Measurements from ENCODE around the gene FBLIM1. TPM values are rescaled to one million over a fixed set of nuclear protein-coding genes. Genes with fewer than 3 reads are reported as not detected.

Gene FBLIM1
- total RNA-seq, 1 experiment from 2014 or later: 78.3 TPM

- no peak for TF ChIP-seq PRDM15 (CRISPR knock-in tag; IDR thresholded peaks at IDR 0.05)
- no peak for TF ChIP-seq CREM (CRISPR knock-in tag; IDR thresholded peaks at IDR 0.05)
- no peak for TF ChIP-seq PREB (CRISPR knock-in tag; IDR thresholded peaks at IDR 0.05; ENCODE audit: borderline replicate concordance)
- 0 out of 2 replicates have a peak, but pooled peaks have one; percentile 13 for TF ChIP-seq GTF2I (CRISPR knock-in tag; conservative IDR thresholded peaks at IDR 0.05)
- no peak for TF ChIP-seq TEAD4 (CRISPR knock-in tag; IDR thresholded peaks at IDR 0.05)
- no peak for TF ChIP-seq AFF4 (CRISPR knock-in tag; IDR thresholded peaks at IDR 0.05; ENCODE audit: borderline replicate concordance)
- no peak overlapping the region for H3K4me3 Mint-ChIP-seq
- ATAC-seq (no peak), DNase-seq (ENCODE audit: low spot score) (no peak)
- H3K27ac Mint-ChIP-seq: no peak overlapping the region
- H3K27me3 Mint-ChIP-seq (ENCODE audit: low read depth): no peaks in the 10 kb centered on the region; the same call in 1 of the 2 replicates
- ChIA-PET POLR2A (no interaction called here), CTCF (interaction anchor here (3.2 to 5.2 kb wide), 2 partner anchors 14 to 37 kb away, joined by 12 to 51 read pairs; partner anchors contain the start of gene TMEM82)
- H3K4me1 Mint-ChIP-seq: peaks cover 24% of the 10 kb centered on the region
- 0 out of 2 replicates have a peak, but pooled peaks cover 3% of the 10 kb centered on the region for H3K9me3 Mint-ChIP-seq
- H3K36me3 Mint-ChIP-seq: no peaks in the 10 kb centered on the region
Observed at GRCh38 chr1:15755021-15755645, 3.5 kb upstream of the FBLIM1 start.

GRCh38 chr1:15755646-15756040 is 3.0 kb upstream of the FBLIM1 start:
- ChIA-PET POLR2A (no interaction called here), CTCF (interaction anchor here (1.0 to 5.2 kb wide), 4 partner anchors 15 to 323 kb away, joined by 3 to 51 read pairs (median 8); partner anchors contain the start of gene TMEM82)
- Mint-ChIP-seq H3K36me3 (no peaks in the 10 kb centered on the region), H3K27me3 (ENCODE audit: low read depth) (no peaks in the 10 kb centered on the region; the same call in 1 of the 2 replicates), H3K4me3 (no peak overlapping the region), H3K9me3 (0 out of 2 replicates have a peak, but pooled peaks cover 3% of the 10 kb centered on the region), H3K4me1 (peaks cover 29% of the 10 kb centered on the region), H3K27ac (no peak overlapping the region)
- no peak for DNase-seq (ENCODE audit: low spot score)
- ATAC-seq: no peak
- TF ChIP-seq ELF4 (CRISPR knock-in tag; IDR thresholded peaks at IDR 0.05; ENCODE audit: low read depth) (no peak), ZNF219 (CRISPR knock-in tag; IDR thresholded peaks at IDR 0.05; ENCODE audit: borderline replicate concordance) (no peak), IRF2 (CRISPR knock-in tag; IDR thresholded peaks at IDR 0.05; ENCODE audit: borderline replicate concordance, low read depth) (no peak), FOXP1 (CRISPR knock-in tag; IDR thresholded peaks at IDR 0.05; ENCODE audit: borderline replicate concordance) (no peak), GABPB1 (CRISPR knock-in tag; IDR thresholded peaks at IDR 0.05) (no peak), FOXK1 (CRISPR knock-in tag; IDR thresholded peaks at IDR 0.05) (no peak), PRRX2 (CRISPR knock-in tag; IDR thresholded peaks at IDR 0.05) (no peak)

Measured in WTC11 (cell line).